Astrocyte (in vitro differentiated cells and primary cell): ENCODE data around the gene DPYSL3.

Source experiments
- EZH2 ChIP-seq: IDR thresholded peaks from 2 replicates; pipeline ENCODE4 v1.6.1; 2012; ENCODE audit warnings: mild to moderate bottlenecking, low read length, inconsistent platforms; ENCODE audit not compliant: insufficient read depth
- TF ChIP-seq, protein P1 (sequence below): IDR thresholded peaks from 2 replicates; pipeline ENCODE4 v1.5.1; 2011; ENCODE audit warnings: low read depth, mild to moderate bottlenecking, inconsistent platforms, low read length, moderate library complexity; ENCODE audit not compliant: insufficient read depth

- TF ChIP-seq, protein P1, sequence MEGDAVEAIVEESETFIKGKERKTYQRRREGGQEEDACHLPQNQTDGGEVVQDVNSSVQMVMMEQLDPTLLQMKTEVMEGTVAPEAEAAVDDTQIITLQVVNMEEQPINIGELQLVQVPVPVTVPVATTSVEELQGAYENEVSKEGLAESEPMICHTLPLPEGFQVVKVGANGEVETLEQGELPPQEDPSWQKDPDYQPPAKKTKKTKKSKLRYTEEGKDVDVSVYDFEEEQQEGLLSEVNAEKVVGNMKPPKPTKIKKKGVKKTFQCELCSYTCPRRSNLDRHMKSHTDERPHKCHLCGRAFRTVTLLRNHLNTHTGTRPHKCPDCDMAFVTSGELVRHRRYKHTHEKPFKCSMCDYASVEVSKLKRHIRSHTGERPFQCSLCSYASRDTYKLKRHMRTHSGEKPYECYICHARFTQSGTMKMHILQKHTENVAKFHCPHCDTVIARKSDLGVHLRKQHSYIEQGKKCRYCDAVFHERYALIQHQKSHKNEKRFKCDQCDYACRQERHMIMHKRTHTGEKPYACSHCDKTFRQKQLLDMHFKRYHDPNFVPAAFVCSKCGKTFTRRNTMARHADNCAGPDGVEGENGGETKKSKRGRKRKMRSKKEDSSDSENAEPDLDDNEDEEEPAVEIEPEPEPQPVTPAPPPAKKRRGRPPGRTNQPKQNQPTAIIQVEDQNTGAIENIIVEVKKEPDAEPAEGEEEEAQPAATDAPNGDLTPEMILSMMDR, result no peak
- TF ChIP-seq EZH2, result no peak
Measured at GRCh38 chr5:147487031-147487750, 22.7 kb downstream of the DPYSL3 start.
